ENCODE data around the gene SORCS2. TPM values are rescaled to one million over a fixed set of nuclear protein-coding genes. Genes with fewer than 3 reads are reported as not detected.

SORCS2 gene
- total and polyA plus RNA-seq, 2 experiments from 2014 or later: 0.38 to 1.4 TPM

DNA sequence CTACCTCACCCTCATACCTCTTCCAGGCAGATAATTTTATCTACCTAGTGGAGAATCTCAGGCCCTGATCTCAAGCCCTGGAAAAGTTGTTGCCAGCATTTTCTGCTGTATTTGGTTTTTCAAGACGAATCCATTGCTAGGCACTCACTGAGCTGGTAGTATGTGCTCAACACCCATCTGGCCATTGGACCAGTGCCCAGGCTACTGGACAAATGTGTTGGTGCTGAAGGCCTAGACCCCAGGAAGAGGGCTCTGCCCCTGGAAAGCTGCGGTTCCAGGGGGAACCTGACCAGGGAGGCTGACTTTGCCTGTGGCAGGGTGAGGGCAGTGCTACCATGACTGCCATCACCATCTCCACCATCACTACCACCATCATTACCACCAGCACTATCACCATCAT, 170.0 kb downstream of the SORCS2 start:
- H4K20me1 ChIP-seq (ENCODE audit: insufficient read depth): no peaks in the 10 kb centered on the region
- no peak overlapping the region for H3K4me2 ChIP-seq (ENCODE audit: unreplicated experiment)
- H3K36me3 ChIP-seq (ENCODE audit: low read depth): no peaks in the 10 kb centered on the region
- no peak overlapping the region for H3K9ac ChIP-seq
- H3K4me3 ChIP-seq: no peak overlapping the region
- no peak overlapping the region for H3K27ac ChIP-seq
- DNase-seq: no peak
- in situ Hi-C loops (cut with MboI): no loop called here
- no peaks in the 10 kb centered on the region for H3K9me2 ChIP-seq (ENCODE audit: insufficient read depth)
- no peak for TF ChIP-seq EZH2 (IDR thresholded peaks at IDR 0.05; ENCODE audit: insufficient read depth, poor library complexity, severe bottlenecking)
- TF ChIP-seq EZH2phosphoT487 (IDR thresholded peaks at IDR 0.05; ENCODE audit: insufficient read depth, low read depth): no peak
- H3K27me3 ChIP-seq (replicated peaks; ENCODE audit: insufficient read depth): peaks cover 25% of the 10 kb centered on the region; the same call in 1 of the 2 replicates
- H3K4me1 ChIP-seq (ENCODE audit: insufficient read depth): peaks cover 6% of the 10 kb centered on the region
- no peak overlapping the region for H2AFZ ChIP-seq
- peaks cover 8% of the 10 kb centered on the region; the same call in 1 of the 2 replicates for H3F3A ChIP-seq (ENCODE audit: insufficient read depth)
- H3K9me3 ChIP-seq (ENCODE audit: low read depth): no peaks in the 10 kb centered on the region
- H3K79me2 ChIP-seq (ENCODE audit: insufficient read depth): no peaks in the 10 kb centered on the region
- WGBS, 2 experiments (ENCODE audit: low coverage in 1 of 2, low lambda C conversion rate in 2 of 2, missing lambda C conversion rate in 2 of 2): 40 to 46% methylated on average over 2 of the region's 2 CpGs

GRCh38 chr4:7362862-7363430, 170.6 kb downstream of the SORCS2 start:
- Histone ChIP-seq H3K4me1 (ENCODE audit: insufficient read depth) (peaks cover 6% of the 10 kb centered on the region), H3K9ac (no peak overlapping the region), H3K36me3 (ENCODE audit: low read depth) (no peaks in the 10 kb centered on the region), H3K4me3 (no peak overlapping the region), H3K79me2 (ENCODE audit: insufficient read depth) (no peaks in the 10 kb centered on the region), H3K27me3 (replicated peaks; ENCODE audit: insufficient read depth) (peaks cover 29% of the 10 kb centered on the region), H3K4me2 (ENCODE audit: unreplicated experiment) (no peak overlapping the region), H3K27ac (no peak overlapping the region), H4K20me1 (ENCODE audit: insufficient read depth) (no peaks in the 10 kb centered on the region), H3K9me3 (ENCODE audit: low read depth) (no peaks in the 10 kb centered on the region), H3K9me2 (ENCODE audit: insufficient read depth) (no peaks in the 10 kb centered on the region), H3F3A (ENCODE audit: insufficient read depth) (peaks cover 8% of the 10 kb centered on the region; the same call in 1 of the 2 replicates), H2AFZ (no peak overlapping the region)
- no peak for TF ChIP-seq EZH2 (IDR thresholded peaks at IDR 0.05; ENCODE audit: insufficient read depth, poor library complexity, severe bottlenecking)
- no peak for TF ChIP-seq EZH2phosphoT487 (IDR thresholded peaks at IDR 0.05; ENCODE audit: insufficient read depth, low read depth)
- in situ Hi-C loops (cut with MboI): no loop called here
- no peak for DNase-seq
- WGBS, 2 experiments (ENCODE audit: low coverage in 1 of 2, low lambda C conversion rate in 2 of 2, missing lambda C conversion rate in 2 of 2): 75 to 80% methylated on average over 4 of the region's 4 CpGs

DNA sequence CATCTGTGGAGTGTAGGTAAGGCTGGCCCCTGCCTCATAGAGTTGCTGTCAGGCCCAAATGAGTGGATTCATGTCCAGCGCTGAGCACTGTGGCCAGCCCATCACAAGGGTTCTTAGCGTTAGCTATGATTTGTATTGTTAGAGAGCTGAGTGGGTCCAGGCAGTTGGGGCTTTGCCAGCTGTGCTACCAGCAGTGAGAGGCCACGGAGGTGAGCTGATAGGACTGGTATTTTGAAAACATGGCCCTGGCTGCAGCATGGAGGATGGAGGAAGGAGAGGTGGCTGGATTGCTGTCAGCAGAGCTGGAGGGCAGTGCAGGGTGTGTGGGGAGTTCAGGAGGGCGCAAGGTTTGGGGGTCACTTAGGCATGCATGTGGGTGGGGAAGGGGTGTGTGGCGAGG, 172.6 kb downstream of the SORCS2 start:
- DNase-seq: no peak
- Histone ChIP-seq H2AFZ (no peak overlapping the region), H3K9me2 (ENCODE audit: insufficient read depth) (no peaks in the 10 kb centered on the region), H3K9me3 (ENCODE audit: low read depth) (no peaks in the 10 kb centered on the region), H3K4me3 (no peak overlapping the region), H3K4me1 (ENCODE audit: insufficient read depth) (no peaks in the 10 kb centered on the region), H3F3A (ENCODE audit: insufficient read depth) (no peaks in the 10 kb centered on the region), H3K4me2 (ENCODE audit: unreplicated experiment) (no peak overlapping the region), H3K79me2 (ENCODE audit: insufficient read depth) (no peaks in the 10 kb centered on the region), H4K20me1 (ENCODE audit: insufficient read depth) (no peaks in the 10 kb centered on the region), H3K36me3 (ENCODE audit: low read depth) (no peaks in the 10 kb centered on the region), H3K9ac (no peak overlapping the region), H3K27ac (no peak overlapping the region), H3K27me3 (replicated peaks; ENCODE audit: insufficient read depth) (peaks cover 36% of the 10 kb centered on the region)
- WGBS, 2 experiments (ENCODE audit: low coverage in 1 of 2, low lambda C conversion rate in 2 of 2, missing lambda C conversion rate in 2 of 2): 64 to 74% methylated on average over 5 of the region's 5 CpGs
- in situ Hi-C loops (cut with MboI): no loop called here
- TF ChIP-seq EZH2phosphoT487 (IDR thresholded peaks at IDR 0.05; ENCODE audit: insufficient read depth, low read depth) (no peak), EZH2 (IDR thresholded peaks at IDR 0.05; ENCODE audit: insufficient read depth, poor library complexity, severe bottlenecking) (no peak)

DNA sequence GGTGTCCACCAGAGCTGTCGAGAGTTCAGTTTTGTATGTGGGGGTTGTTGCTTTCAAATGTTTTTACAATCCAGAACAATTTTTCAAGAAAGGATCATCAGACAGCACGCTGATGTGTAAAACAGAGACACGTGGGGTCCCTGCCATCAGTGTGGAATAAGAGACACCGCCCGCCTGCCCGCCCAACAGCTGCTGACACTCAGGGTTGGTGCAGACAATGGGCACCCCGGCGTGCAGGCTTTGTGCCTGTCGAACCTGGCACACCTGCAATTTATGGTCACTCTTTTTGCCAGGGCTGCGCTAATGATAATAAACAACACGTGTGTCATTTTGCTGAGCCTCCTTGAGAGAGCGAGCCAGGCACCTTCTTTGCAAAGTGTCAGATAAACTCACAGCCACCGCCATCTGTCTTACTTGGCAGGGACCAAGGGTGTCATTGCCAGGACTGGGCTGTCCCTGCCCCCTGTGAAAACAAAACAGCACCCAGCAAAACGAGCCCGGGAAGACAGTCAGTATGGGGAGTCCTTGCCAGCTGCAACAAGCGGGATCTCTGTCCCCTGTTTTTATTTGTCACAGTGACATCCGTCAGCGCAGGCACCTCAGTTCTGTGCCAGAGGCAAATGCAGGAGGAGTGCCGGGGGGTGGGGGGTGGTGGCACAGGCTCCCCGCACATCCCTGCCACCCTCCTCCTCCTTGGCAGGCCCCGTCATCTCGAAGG, 173.3 kb downstream of the SORCS2 start:
- no peak overlapping the region for H3K9ac ChIP-seq
- H3K9me3 ChIP-seq (ENCODE audit: low read depth): no peaks in the 10 kb centered on the region
- peaks cover 36% of the 10 kb centered on the region for H3K27me3 ChIP-seq (replicated peaks; ENCODE audit: insufficient read depth)
- in situ Hi-C loops (cut with MboI): no loop called here
- no peak overlapping the region for H3K4me3 ChIP-seq
- H4K20me1 ChIP-seq (ENCODE audit: insufficient read depth): no peaks in the 10 kb centered on the region
- no peak overlapping the region for H2AFZ ChIP-seq
- H3K4me2 ChIP-seq (ENCODE audit: unreplicated experiment): no peak overlapping the region
- TF ChIP-seq EZH2phosphoT487 (IDR thresholded peaks at IDR 0.05; ENCODE audit: insufficient read depth, low read depth) (no peak), EZH2 (IDR thresholded peaks at IDR 0.05; ENCODE audit: insufficient read depth, poor library complexity, severe bottlenecking) (no peak)
- H3K27ac ChIP-seq: no peak overlapping the region
- H3K9me2 ChIP-seq (ENCODE audit: insufficient read depth): no peaks in the 10 kb centered on the region
- H3K79me2 ChIP-seq (ENCODE audit: insufficient read depth): no peaks in the 10 kb centered on the region
- 1 to 3% methylated on average over 21 to 22 of the region's 22 CpGs for WGBS, 2 experiments (ENCODE audit: low coverage in 1 of 2, low lambda C conversion rate in 2 of 2, missing lambda C conversion rate in 2 of 2)
- no peaks in the 10 kb centered on the region for H3K36me3 ChIP-seq (ENCODE audit: low read depth)
- no peaks in the 10 kb centered on the region for H3F3A ChIP-seq (ENCODE audit: insufficient read depth)
- DNase-seq: peak; percentile 7
- no peaks in the 10 kb centered on the region for H3K4me1 ChIP-seq (ENCODE audit: insufficient read depth)

Measured in GM23248 (cell line).